Endothelial cell of umbilical vein (primary cell): ENCODE data around the gene MAST4. TPM values are rescaled to one million over a fixed set of nuclear protein-coding genes. Genes with fewer than 3 reads are reported as not detected.

Source experiments
- BruUV-seq: library from RNA; stranded (reverse); fragments of 400-500 nt; replicated peaks from 2 replicates; lab custom pipeline; 2021; lab: Mats Ljungman, UMichigan
- CTCF ChIA-PET: fragments of 300-600, 350-600 bp; sonication (Branson Sonifier 250); formaldehyde crosslinking; loops from one replicate; lab custom pipeline; 2021; ENCODE audit warnings: antibody characterized with exemption, inconsistent platforms; lab: Charles Lee
- POLR2A ChIA-PET: fragments of 300-600, 350-600 bp; sonication (Branson Sonifier 250); formaldehyde crosslinking; loops from one replicate; lab custom pipeline; 2021; ENCODE audit warnings: antibody characterized with exemption, inconsistent platforms; lab: Charles Lee
- DNase-seq: peaks from one replicate; pipeline ENCODE4 v3.0.0-alpha.2; 2011; ENCODE audit warnings: low read depth, low spot score
- FAIRE-seq: peaks from 2 replicates; lab custom pipeline; 2011; peaks lifted over from hg19 to GRCh38; lab: Jason Lieb, UNC
- H2AFZ ChIP-seq: 2 replicates; pipeline ENCODE4 v1.6.0; 2012; ENCODE audit warnings: low read depth, low read length, control low read depth, inconsistent platforms
- H3K27ac ChIP-seq: 2 replicates; pipeline ENCODE4 v1.5.1; 2011; ENCODE audit warnings: low read depth, mild to moderate bottlenecking, control low read depth, low read length, moderate library complexity; ENCODE audit not compliant: insufficient read depth
- H3K27me3 ChIP-seq, 2 experiments: 2 replicates each; pipeline versions ENCODE4 v1.6.0 to v1.6.1; 2011; ENCODE audit warnings: low read length in 2 of 2, mixed read lengths in 1 of 2; ENCODE audit not compliant: control insufficient read depth in 2 of 2, insufficient read depth in 2 of 2
- H3K36me3 ChIP-seq, 2 experiments: 2 replicates in 1 of 2; 3 replicates in 1 of 2; pipeline ENCODE4 v1.5.1; 2011; ENCODE audit warnings: low read length in 2 of 2, mild to moderate bottlenecking in 1 of 2, moderate library complexity in 1 of 2; ENCODE audit not compliant: control insufficient read depth in 2 of 2, insufficient read depth in 2 of 2; ENCODE audit errors: extremely low read depth in 1 of 2
- H3K4me1 ChIP-seq: 3 replicates; pipeline ENCODE4 v1.5.1; 2011; ENCODE audit warnings: mild to moderate bottlenecking, low read length; ENCODE audit not compliant: control insufficient read depth, insufficient read depth; ENCODE audit errors: extremely low read depth
- H3K4me2 ChIP-seq: 2 replicates; pipeline ENCODE4 v1.6.1; 2011; ENCODE audit warnings: low read length, control low read depth, mixed read lengths; ENCODE audit not compliant: insufficient read depth
- H3K4me3 ChIP-seq, 3 experiments: fragments of 200-600 bp in 1 of 3; sonication (generic), shearing (Covaris generic) in 1 of 3; replicated peaks in 1 of 3; 2 replicates each; pipeline ENCODE4 v1.5.1; 2011 to 2016; ENCODE audit warnings: control low read depth in 3 of 3, low read length in 3 of 3, mild to moderate bottlenecking in 2 of 3, inconsistent platforms in 1 of 3, low read depth in 1 of 3, moderate library complexity in 1 of 3; ENCODE audit not compliant: insufficient read depth in 1 of 3
- H3K79me2 ChIP-seq: 2 replicates; pipeline ENCODE4 v1.6.0; 2012; ENCODE audit warnings: low read length, inconsistent platforms; ENCODE audit not compliant: control insufficient read depth, insufficient read depth
- H3K9ac ChIP-seq: replicated peaks from 2 replicates; pipeline ENCODE3; 2011; ENCODE audit warnings: low read length, control low read depth; ENCODE audit not compliant: insufficient read depth; ENCODE audit errors: extremely low read depth
- H3K9me1 ChIP-seq: replicated peaks from 3 replicates; pipeline ENCODE4 v1.6.0; 2011; ENCODE audit warnings: mild to moderate bottlenecking, low read length; ENCODE audit not compliant: control insufficient read depth, insufficient read depth; ENCODE audit errors: extremely low read depth
- H3K9me3 ChIP-seq: replicated peaks from 2 replicates; pipeline ENCODE4 v1.5.1; 2012; ENCODE audit warnings: low read length, inconsistent platforms; ENCODE audit not compliant: control insufficient read depth, insufficient read depth
- H4K20me1 ChIP-seq: replicated peaks from 2 replicates; pipeline ENCODE3; 2011; ENCODE audit warnings: mild to moderate bottlenecking, low read length; ENCODE audit not compliant: control insufficient read depth, insufficient read depth; ENCODE audit errors: extremely low read depth
- CTCF ChIP-seq, 2 donors: IDR thresholded peaks; 1 replicate in 1 of 2; 2 replicates in 1 of 2; pipeline ENCODE4 v1.5.1; 2011; ENCODE audit warnings: low read length in 2 of 2, mild to moderate bottlenecking in 2 of 2, moderate library complexity in 2 of 2, control low read depth in 1 of 2, inconsistent platforms in 1 of 2, low read depth in 1 of 2; ENCODE audit not compliant: insufficient read depth in 1 of 2; ENCODE audit errors: extremely low read depth in 1 of 2
- EZH2 ChIP-seq: IDR thresholded peaks from 2 replicates; pipeline ENCODE4 v1.6.1; 2012; ENCODE audit warnings: borderline replicate concordance, low read depth, mild to moderate bottlenecking, moderate library complexity, low read length, inconsistent platforms; ENCODE audit not compliant: severe bottlenecking
- FOS ChIP-seq: IDR thresholded peaks from 2 replicates; pipeline ENCODE4 v1.6.1; 2011; ENCODE audit warnings: mild to moderate bottlenecking, low read length, moderate library complexity, borderline replicate concordance; ENCODE audit not compliant: insufficient read depth
- GATA2 ChIP-seq: IDR thresholded peaks from 2 replicates; pipeline ENCODE4 v1.7.0; 2011; ENCODE audit warnings: low read depth, mild to moderate bottlenecking, moderate library complexity, mixed read lengths, low read length; ENCODE audit not compliant: insufficient read length, insufficient read depth
- JUN ChIP-seq: IDR thresholded peaks from 2 replicates; pipeline ENCODE4 v1.6.1; 2011; ENCODE audit warnings: borderline replicate concordance, low read depth; ENCODE audit not compliant: insufficient read length, insufficient read depth
- MAX ChIP-seq: IDR thresholded peaks from 2 replicates; pipeline ENCODE4 v1.6.1; 2011; ENCODE audit not compliant: insufficient read depth, insufficient read length
- MYC ChIP-seq: IDR thresholded peaks from one replicate; pipeline ENCODE4 v1.6.1; 2011; ENCODE audit warnings: mild to moderate bottlenecking, low read depth, low read length
- POLR2A ChIP-seq: IDR thresholded peaks from 2 replicates; pipeline ENCODE4 v1.6.1; 2012; ENCODE audit warnings: low read depth, mild to moderate bottlenecking, control low read depth, low read length
- POLR2AphosphoS5 ChIP-seq: IDR thresholded peaks from 2 replicates; pipeline ENCODE4 v1.6.1; 2012; ENCODE audit warnings: low read depth, mild to moderate bottlenecking, control low read depth, low read length, moderate library complexity; ENCODE audit not compliant: insufficient read depth
- dilution Hi-C: fragments of 300-500 bp; cut with MboI; formaldehyde crosslinking; loops from one replicate; pipeline ENCODE4 v1.15.0; 2019; ENCODE audit warnings: low sequenced_read_pairs; ENCODE audit not compliant: extremely low pct_ligation_motif_present
- intact Hi-C: fragments of 100-400 bp; cut with micrococcal nuclease; formaldehyde crosslinking; loops from one replicate; pipeline ENCODE4 v1.10.0; 2022
- polyA plus RNA-seq, 4 experiments: library from polyadenylated mRNA; depleted of rRNA in 3 of 4; stranded (reverse) in 3 of 4; unstranded in 1 of 4; fragments of >200 nt; gene quantifications; 2 replicates each; pipeline versions ENCODE4 v1.2.1 to v1.2.3, GENCODE V29; 2011 to 2012; ENCODE audit warnings: missing spikeins in 1 of 4
- total RNA-seq: library from RNA; stranded (reverse); gene quantifications from 2 replicates; pipeline ENCODE4 v1.2.3, GENCODE V29; 2021

The MAST4 gene
- total and polyA plus RNA-seq, 2 donors (not counting 3 experiments of a cell fraction or from before 2014, with no cell fraction given), result 40.2 to 116 TPM

GRCh38 chr5:66644111-66644510, 47.9 kb downstream of the MAST4 start:
- BruUV-seq, result no TSS peak
- ChIA-PET POLR2A (no interaction called here), CTCF (interaction anchor here (0.7 to 1.0 kb wide), 2 partner anchors 53 to 321 kb away, joined by 3 read pairs; no protein-coding TSS in a partner anchor)
- no peaks in the 10 kb centered on the region for H3K9me3 ChIP-seq
- no peaks in the 10 kb centered on the region for H3K36me3 ChIP-seq
- H4K20me1 ChIP-seq, result no peaks in the 10 kb centered on the region
- DNase-seq (no peak), FAIRE-seq (no peak)
- no peak overlapping the region for H2AFZ ChIP-seq
- H3K9ac ChIP-seq, result no peak overlapping the region
- H3K9me1 ChIP-seq, result no peaks in the 10 kb centered on the region
- TF ChIP-seq MAX (no peak), JUN (no peak), MYC (no peak), POLR2AphosphoS5 (no peak), GATA2 (no peak), POLR2A (no peak), EZH2 (no peak), FOS (no peak), CTCF (IDR thresholded peaks at IDR 0.05; ENCODE audit: extremely low read depth in 1 of 2, insufficient read depth in 1 of 2, low read depth in 1 of 2, low read length in 2 of 2) (no peak)
- peaks cover 0 to 5% of the 10 kb centered on the region in 2 experiments for H3K27me3 ChIP-seq
- intact Hi-C loops (no loop called here), dilution Hi-C loops (no loop called here)
- H3K27ac ChIP-seq, result no peak overlapping the region
- no peaks in the 10 kb centered on the region for H3K4me1 ChIP-seq
- H3K4me2 ChIP-seq, result no peak overlapping the region
- H3K4me3 ChIP-seq, result no peak overlapping the region
- no peaks in the 10 kb centered on the region for H3K79me2 ChIP-seq
